Ectodermal cell (in vitro differentiated cells): ENCODE measurements around the gene EIF4A2. TPM values are rescaled to one million over a fixed set of nuclear protein-coding genes. Genes with fewer than 3 reads are reported as not detected.

Source experiments
- H3K27ac ChIP-seq: 2 replicates; pipeline ENCODE4 v1.7.0; 2013; ENCODE audit warnings: mild to moderate bottlenecking, low read depth, low read length; ENCODE audit not compliant: insufficient read depth, poor library complexity, severe bottlenecking
- H3K27me3 ChIP-seq: 2 replicates; pipeline ENCODE4 v1.7.0; 2013; ENCODE audit warnings: mild to moderate bottlenecking, low read length; ENCODE audit not compliant: insufficient read depth, control insufficient read depth, poor library complexity, severe bottlenecking
- H3K36me3 ChIP-seq: one replicate; pipeline ENCODE4 v1.7.0; 2013; ENCODE audit warnings: low read length; ENCODE audit not compliant: control insufficient read depth, insufficient read depth
- H3K4me1 ChIP-seq: one replicate; pipeline ENCODE4 v1.7.0; 2013; ENCODE audit warnings: low read length; ENCODE audit not compliant: control insufficient read depth, insufficient read depth
- H3K4me3 ChIP-seq: 2 replicates; pipeline ENCODE4 v1.7.0; 2013; ENCODE audit warnings: low read depth, low read length, control low read depth; ENCODE audit not compliant: insufficient read depth
- H3K9me3 ChIP-seq: 2 replicates; pipeline ENCODE4 v1.7.0; 2013; ENCODE audit warnings: mild to moderate bottlenecking, low read length, moderate library complexity; ENCODE audit not compliant: control insufficient read depth
- WGBS, 2 experiments: methylation state at CpG; one replicate each; pipeline ENCODE4 v1.1.7; 2013; ENCODE audit warnings: missing lambda C conversion rate in 2 of 2; 5-methylcytosine and 5-hydroxymethylcytosine counted together
- polyA plus RNA-seq, 4 experiments: library from polyadenylated mRNA; stranded (reverse); fragments of 50-300 nt; gene quantifications; one replicate each; pipeline ENCODE4 v1.2.3, GENCODE V29; 2013

The EIF4A2 gene
- 640 TPM for polyA plus RNA-seq (2013, experiment 1 of 4)
- polyA plus RNA-seq (2013, experiment 2 of 4), result 581 TPM
- polyA plus RNA-seq (2013, experiment 3 of 4), result 572 TPM
- polyA plus RNA-seq (2013, experiment 4 of 4), result 609 TPM

DNA sequence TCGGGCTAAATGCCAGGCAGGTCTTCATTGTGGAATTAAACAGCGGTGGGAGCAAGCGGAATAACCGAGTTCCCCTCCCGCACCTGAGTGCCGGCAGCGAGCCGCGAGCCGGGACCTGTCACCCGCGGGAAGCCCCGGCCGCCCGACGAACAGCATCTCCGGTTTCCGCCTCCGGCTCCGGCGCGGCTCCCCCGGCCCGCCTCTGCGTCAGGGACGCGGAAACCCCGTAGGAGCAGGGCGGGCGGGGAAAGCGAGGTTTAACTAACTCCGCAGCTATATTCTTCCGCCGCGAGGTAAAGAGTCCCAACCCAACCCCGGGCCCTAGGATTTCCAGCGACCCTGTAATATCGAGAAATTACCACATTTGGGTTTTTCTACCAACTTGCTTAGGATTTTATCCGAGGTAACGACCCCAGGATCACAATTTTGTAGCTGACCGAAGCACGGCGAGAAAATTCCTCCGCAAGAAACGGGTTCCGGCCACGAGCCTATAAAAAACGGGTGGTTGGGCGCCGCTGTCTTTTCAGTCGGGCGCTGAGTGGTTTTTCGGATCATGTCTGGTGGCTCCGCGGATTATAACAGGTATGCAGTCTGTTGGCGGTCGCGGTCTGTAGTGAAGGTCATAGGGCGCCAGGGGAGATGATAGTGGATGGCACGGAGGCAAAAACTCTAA, at the start of gene EIF4A2:
Gene EIF4A2 (plus strand): TSS at position 520 of the 673 bp plus-strand sequence. CDS start 34 bp downstream, at position 554.
- peaks cover 7% of the 10 kb centered on the region for H3K4me1 ChIP-seq
- H3K36me3 ChIP-seq, result peaks cover 40% of the 10 kb centered on the region
- no peaks in the 10 kb centered on the region for H3K27me3 ChIP-seq
- H3K27ac ChIP-seq, result peak within 1 kb of the TSS; percentile 100
- no peaks in the 10 kb centered on the region for H3K9me3 ChIP-seq
- H3K4me3 ChIP-seq, result peak within 1 kb of the TSS; percentile 100
- 0% methylated on average over 60 of the region's 60 CpGs for WGBS, 2 experiments

DNA sequence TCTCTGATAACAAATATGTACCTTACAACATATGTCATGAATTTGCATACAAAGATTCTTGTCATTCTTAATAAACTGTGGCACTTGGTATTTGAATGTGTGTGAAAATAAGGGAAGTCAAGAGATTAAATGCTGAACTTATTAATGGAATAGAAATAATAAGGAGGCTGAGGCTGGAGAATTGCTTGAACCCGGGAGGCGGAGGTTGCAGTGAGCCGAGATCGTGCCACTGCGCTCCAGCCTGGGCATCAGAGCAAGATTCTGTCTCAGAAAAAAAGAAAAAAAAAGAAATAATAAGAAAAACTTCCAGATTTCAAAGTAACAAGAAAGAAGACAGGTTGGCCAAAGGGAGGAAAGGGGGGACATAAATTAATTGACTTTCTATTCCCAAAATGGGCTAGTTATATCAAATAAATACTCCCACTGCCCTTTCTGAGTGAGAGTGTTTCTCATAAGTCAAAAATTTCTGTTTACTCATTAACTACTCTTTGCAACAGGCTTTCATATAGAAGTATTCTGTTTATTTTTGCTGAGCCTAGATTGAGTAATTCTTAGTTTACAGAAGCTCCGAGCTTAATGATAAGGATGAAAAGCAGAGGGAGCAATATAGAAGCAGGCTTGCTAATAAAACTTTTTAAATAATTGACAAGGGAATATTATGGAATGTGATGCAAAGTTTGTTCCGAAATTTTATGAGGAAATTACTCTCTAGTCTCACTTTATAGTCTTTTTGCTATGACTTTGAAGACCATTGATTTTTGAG, 40.6 kb upstream of the EIF4A2 start:
- Histone ChIP-seq H3K4me3 (no peak overlapping the region), H3K27ac (no peak overlapping the region), H3K27me3 (no peaks in the 10 kb centered on the region), H3K4me1 (no peaks in the 10 kb centered on the region), H3K9me3 (no peaks in the 10 kb centered on the region), H3K36me3 (no peaks in the 10 kb centered on the region)
- 92 to 94% methylated on average over 7 of the region's 7 CpGs for WGBS, 2 experiments

DNA sequence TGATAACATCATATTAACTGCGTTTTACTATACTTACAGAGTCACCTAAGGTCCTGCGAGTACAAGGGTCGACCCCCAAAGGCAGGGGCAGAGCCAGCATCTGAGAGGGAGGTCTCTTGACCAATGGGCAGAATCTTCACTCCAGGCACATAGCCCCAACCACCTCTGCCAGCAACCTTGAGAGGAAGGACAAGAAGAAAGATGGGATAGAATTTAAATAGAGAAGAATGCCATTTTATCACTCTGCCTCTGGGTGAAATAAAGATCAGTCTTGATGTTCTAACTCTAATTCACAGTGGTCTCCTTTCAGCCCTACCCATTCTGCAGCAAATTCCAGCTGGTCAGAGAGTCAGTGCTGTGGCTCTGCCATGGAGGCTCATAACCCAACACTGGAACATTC, 39.7 kb upstream of the EIF4A2 start:
- WGBS, 2 experiments, result 81 to 95% methylated on average over 2 to 3 of the region's 3 CpGs
- H3K27ac ChIP-seq, result no peak overlapping the region

DNA sequence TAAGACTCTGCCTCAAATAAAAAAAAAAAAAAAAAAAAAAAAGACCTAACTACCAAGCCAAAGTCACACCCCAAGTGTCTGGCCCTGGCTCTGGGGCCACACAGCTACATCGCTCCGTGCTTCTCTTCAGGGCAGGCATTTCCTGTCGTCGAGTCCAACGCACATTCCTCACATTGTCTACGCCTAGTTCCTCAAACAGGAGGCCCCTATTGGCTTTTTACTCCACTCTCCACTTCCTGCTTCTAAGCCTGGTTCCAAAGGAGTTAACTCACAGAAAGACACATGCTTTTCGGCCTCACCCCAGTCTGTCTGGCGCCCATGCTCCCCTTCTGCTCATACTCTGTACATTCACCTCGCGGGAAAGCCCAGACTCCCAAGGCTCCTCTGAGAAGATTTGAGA, 37.4 kb upstream of the EIF4A2 start:
- no peaks in the 10 kb centered on the region for H3K36me3 ChIP-seq
- H3K4me1 ChIP-seq, result no peaks in the 10 kb centered on the region
- no peaks in the 10 kb centered on the region for H3K9me3 ChIP-seq
- WGBS, 2 experiments, result 70% methylated on average over 10 of the region's 10 CpGs
- H3K27ac ChIP-seq, result no peak overlapping the region
- H3K27me3 ChIP-seq, result no peaks in the 10 kb centered on the region
- no peak overlapping the region for H3K4me3 ChIP-seq

More for the DNA sequence above, 39.7 kb upstream of the EIF4A2 start:
- no peaks in the 10 kb centered on the region for H3K4me1 ChIP-seq
- H3K36me3 ChIP-seq, result no peaks in the 10 kb centered on the region
- H3K4me3 ChIP-seq, result no peak overlapping the region
- H3K9me3 ChIP-seq, result no peaks in the 10 kb centered on the region
- H3K27me3 ChIP-seq, result no peaks in the 10 kb centered on the region

DNA sequence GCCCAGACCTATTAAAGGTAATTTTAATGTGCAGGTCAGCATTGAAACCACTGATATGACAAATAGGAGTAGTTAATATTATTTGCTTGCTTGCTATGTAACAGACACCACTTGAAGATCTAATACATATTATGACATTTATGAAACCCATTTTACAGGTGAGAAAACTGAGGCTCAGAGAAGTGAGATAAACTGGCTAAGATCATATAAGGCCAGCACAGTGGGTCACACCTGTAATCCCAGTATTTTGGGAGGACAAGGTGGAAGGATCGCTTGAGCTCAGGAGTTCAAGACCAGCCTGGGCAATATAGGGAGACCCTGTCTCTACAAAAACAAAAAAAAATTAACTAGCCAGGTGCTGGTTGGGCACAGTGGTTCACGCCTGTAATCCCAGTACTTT, 33.1 kb upstream of the EIF4A2 start:
- no peak overlapping the region for H3K27ac ChIP-seq
- 91 to 93% methylated on average over 2 of the region's 2 CpGs for WGBS, 2 experiments
- no peaks in the 10 kb centered on the region for H3K27me3 ChIP-seq
- no peaks in the 10 kb centered on the region for H3K4me1 ChIP-seq
- no peaks in the 10 kb centered on the region for H3K9me3 ChIP-seq
- H3K4me3 ChIP-seq, result no peak overlapping the region
- H3K36me3 ChIP-seq, result no peaks in the 10 kb centered on the region

- H3K27me3 ChIP-seq, result no peaks in the 10 kb centered on the region
- H3K36me3 ChIP-seq, result no peaks in the 10 kb centered on the region
- H3K4me1 ChIP-seq, result no peaks in the 10 kb centered on the region
- no peaks in the 10 kb centered on the region for H3K9me3 ChIP-seq
- 84 to 89% methylated on average over 3 of the region's 3 CpGs for WGBS, 2 experiments
- no peak overlapping the region for H3K4me3 ChIP-seq
- no peak overlapping the region for H3K27ac ChIP-seq
Observed at GRCh38 chr3:186751480-186751879, 31.9 kb upstream of the EIF4A2 start.

DNA sequence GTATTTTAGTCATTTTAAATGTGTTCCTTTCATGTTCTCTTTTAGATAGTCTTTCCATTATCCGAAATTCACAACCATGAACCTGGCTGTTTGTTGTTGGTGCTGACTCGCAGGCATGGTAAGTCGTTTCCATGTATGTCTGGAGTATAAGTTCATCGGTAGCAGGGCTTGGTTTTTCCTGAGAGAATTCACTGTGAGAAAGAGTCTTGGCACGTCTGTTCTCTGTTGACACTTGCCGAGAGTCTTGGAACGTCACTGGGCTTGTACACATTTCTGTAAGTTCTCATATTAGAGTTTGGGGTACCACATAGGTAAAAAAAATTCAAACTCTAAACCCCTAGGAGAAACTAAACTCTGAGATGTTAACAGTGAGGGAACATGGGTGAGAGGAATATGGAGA, 29.4 kb upstream of the EIF4A2 start:
- Histone ChIP-seq H3K9me3 (no peaks in the 10 kb centered on the region), H3K4me1 (no peaks in the 10 kb centered on the region), H3K36me3 (no peaks in the 10 kb centered on the region), H3K27ac (no peak overlapping the region), H3K4me3 (no peak overlapping the region), H3K27me3 (no peaks in the 10 kb centered on the region)
- WGBS, 2 experiments, result 88 to 94% methylated on average over 7 of the region's 7 CpGs

GRCh38 chr3:186754871-186755270, 28.5 kb upstream of the EIF4A2 start:
- Histone ChIP-seq H3K36me3 (no peaks in the 10 kb centered on the region), H3K4me3 (no peak overlapping the region), H3K4me1 (no peaks in the 10 kb centered on the region), H3K9me3 (no peaks in the 10 kb centered on the region), H3K27me3 (no peaks in the 10 kb centered on the region), H3K27ac (no peak overlapping the region)
- WGBS, 2 experiments, result 89 to 93% methylated on average over 5 of the region's 5 CpGs

DNA sequence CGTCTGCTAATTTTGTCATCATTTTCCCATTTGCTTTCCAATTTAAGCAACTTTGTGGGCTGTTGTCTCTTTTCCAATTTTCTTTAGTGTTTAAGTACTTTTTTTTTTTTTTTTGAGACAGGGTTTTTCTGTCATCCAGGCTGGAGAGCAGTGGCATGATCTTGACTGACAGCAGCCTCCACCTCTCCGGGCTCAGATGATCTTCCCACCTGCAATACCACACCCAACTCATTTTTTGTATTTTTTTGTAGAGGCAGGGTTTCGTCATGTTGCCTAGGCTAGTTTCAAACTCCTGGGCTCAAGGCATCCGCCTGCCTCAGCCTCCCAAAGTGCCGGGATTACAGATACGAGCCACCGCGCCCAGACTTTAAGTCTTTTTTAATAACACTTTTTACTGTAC, 26.2 kb upstream of the EIF4A2 start:
- no peak overlapping the region for H3K27ac ChIP-seq
- H3K36me3 ChIP-seq, result no peaks in the 10 kb centered on the region
- H3K4me3 ChIP-seq, result no peak overlapping the region
- H3K9me3 ChIP-seq, result no peaks in the 10 kb centered on the region
- no peaks in the 10 kb centered on the region for H3K4me1 ChIP-seq
- no peaks in the 10 kb centered on the region for H3K27me3 ChIP-seq
- 88 to 89% methylated on average over 8 of the region's 8 CpGs for WGBS, 2 experiments

DNA sequence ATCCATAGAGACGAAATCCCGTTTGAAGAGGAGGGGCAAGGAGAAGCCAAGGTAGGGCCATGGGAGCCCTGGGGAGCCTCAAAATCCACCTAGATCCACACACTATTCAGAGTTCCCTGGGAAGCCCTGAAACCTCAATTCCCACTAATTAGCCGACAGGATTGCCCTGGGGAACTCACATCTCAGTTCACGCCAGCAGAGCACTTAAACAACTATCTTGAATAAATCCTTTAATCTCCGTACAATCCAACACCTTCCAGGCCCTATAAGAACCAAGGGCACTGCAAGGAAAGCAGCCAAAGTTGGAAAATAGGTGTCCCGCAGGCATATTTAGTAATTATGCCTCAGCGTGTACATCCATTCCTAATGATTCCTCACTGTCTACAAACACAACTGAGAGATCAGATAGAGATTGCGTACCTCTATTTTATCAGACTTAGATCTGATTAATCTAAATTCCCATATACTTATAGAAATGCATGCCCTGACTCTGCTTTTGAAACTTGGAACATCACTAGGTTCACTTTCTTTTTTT, 25.6 kb upstream of the EIF4A2 start:
- WGBS, 2 experiments, result 80 to 87% methylated on average over 8 of the region's 8 CpGs
- Histone ChIP-seq H3K4me1 (no peaks in the 10 kb centered on the region), H3K36me3 (no peaks in the 10 kb centered on the region), H3K27ac (no peak overlapping the region), H3K9me3 (no peaks in the 10 kb centered on the region), H3K27me3 (no peaks in the 10 kb centered on the region), H3K4me3 (no peak overlapping the region)
